Smooth muscle cell (in vitro differentiated cells): ENCODE data around the gene MAP4. TPM values are rescaled to one million over a fixed set of nuclear protein-coding genes. Genes with fewer than 3 reads are reported as not detected.

Source experiments
- DNase-seq: peaks from one replicate; lab custom pipeline; 2025; ENCODE audit not compliant: unreplicated experiment; lab: John Stamatoyannopoulos, UW
- H2AFZ ChIP-seq: fragments of 200-600 bp; sonication (generic); 2 replicates; pipeline ENCODE4 v1.6.0; 2016; ENCODE audit warnings: antibody characterized with exemption, low read depth, mild to moderate bottlenecking
- H3F3A ChIP-seq: fragments of 200-600 bp; sonication (generic); 2 replicates; pipeline ENCODE4 v1.6.0; 2017; ENCODE audit warnings: antibody characterized with exemption, low read depth
- H3K27ac ChIP-seq: fragments of 200-600 bp; sonication (generic); 2 replicates; pipeline ENCODE4 v1.5.1; 2016; ENCODE audit warnings: low read depth, mild to moderate bottlenecking
- H3K27me3 ChIP-seq: fragments of 200-600 bp; sonication (generic); 2 replicates; pipeline ENCODE4 v1.6.1; 2016; ENCODE audit warnings: low read depth, mild to moderate bottlenecking
- H3K36me3 ChIP-seq: fragments of 200-600 bp; sonication (generic); 2 replicates; pipeline ENCODE4 v1.5.1; 2016; ENCODE audit warnings: low read depth
- H3K4me1 ChIP-seq: fragments of 200-600 bp; sonication (generic); 2 replicates; pipeline ENCODE4 v1.5.1; 2016; ENCODE audit warnings: low read depth
- H3K4me2 ChIP-seq: fragments of 200-600 bp; sonication (generic); 2 replicates; pipeline ENCODE4 v1.6.0; 2016; ENCODE audit warnings: mild to moderate bottlenecking
- H3K4me3 ChIP-seq: fragments of 200-600 bp; sonication (generic); 2 replicates; pipeline ENCODE4 v1.5.1; 2016; ENCODE audit warnings: mild to moderate bottlenecking
- H3K79me2 ChIP-seq: fragments of 200-600 bp; sonication (generic); 2 replicates; pipeline ENCODE4 v1.6.0; 2016; ENCODE audit warnings: low read depth, mild to moderate bottlenecking
- H3K9ac ChIP-seq: fragments of 200-600 bp; sonication (generic); 2 replicates; pipeline ENCODE4 v1.6.0; 2016; ENCODE audit warnings: low read depth
- H3K9me3 ChIP-seq: fragments of 200-600 bp; sonication (generic); replicated peaks from 2 replicates; pipeline ENCODE4 v1.5.1; 2016; ENCODE audit warnings: low read depth
- H4K20me1 ChIP-seq: fragments of 200-600 bp; sonication (generic); 2 replicates; pipeline ENCODE4 v1.6.0; 2016; ENCODE audit warnings: low read depth
- WGBS: methylation state at CpG from one replicate; pipeline ENCODE4 v1.1.7; 2016; ENCODE audit warnings: low lambda C conversion rate; 5-methylcytosine and 5-hydroxymethylcytosine counted together
- polyA plus RNA-seq: library from polyadenylated mRNA; unstranded; fragments of >200 nt; fragmentation: Nextera tagmentation; extraction: Ambion mirVana; gene quantifications from 2 replicates; pipeline ENCODE4 v1.2.1, GENCODE V29; 2016
- total RNA-seq: library from RNA; depleted of rRNA; stranded (reverse); fragments of >200 nt; gene quantifications from 2 replicates; pipeline ENCODE4 v1.2.3, GENCODE V29; 2014
- TF ChIP-seq, protein P1 (sequence below): fragments of 200-600 bp; sonication (generic); IDR thresholded peaks from 2 replicates; pipeline ENCODE4 v1.5.1; 2017; ENCODE audit warnings: borderline replicate concordance, mild to moderate bottlenecking, antibody characterized with exemption; ENCODE audit not compliant: insufficient read depth, poor library complexity, severe bottlenecking

Gene MAP4
- total and polyA plus RNA-seq, 2 experiments from 2014 or later, result 114 to 166 TPM

DNA sequence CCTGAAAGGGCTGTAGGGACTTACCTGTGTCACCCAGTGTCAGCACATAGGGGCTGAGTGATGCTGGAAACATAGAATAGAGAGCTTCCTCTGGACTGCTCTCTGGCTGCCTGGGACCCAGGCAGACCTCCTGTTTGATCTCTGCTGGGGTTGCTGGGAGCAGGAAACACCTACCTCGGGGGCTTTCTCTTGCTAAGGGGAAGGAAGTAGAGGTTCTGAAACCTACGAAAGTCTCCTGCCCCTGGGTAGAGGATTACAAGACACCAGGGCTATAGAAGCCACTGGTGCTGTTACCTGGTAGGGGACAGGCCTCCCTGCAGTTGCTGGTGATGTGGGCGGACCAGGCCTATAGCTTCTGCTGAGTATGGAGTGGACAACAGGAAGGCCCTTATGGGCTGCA, 131.6 kb downstream of the MAP4 start:
- H3F3A ChIP-seq, result no peaks in the 10 kb centered on the region
- no peaks in the 10 kb centered on the region for H3K27me3 ChIP-seq
- 95% methylated on average over 3 of the region's 3 CpGs for WGBS
- peaks cover 25% of the 10 kb centered on the region for H3K79me2 ChIP-seq
- H3K4me3 ChIP-seq, result no peak overlapping the region
- H3K9me3 ChIP-seq, result no peaks in the 10 kb centered on the region
- peaks cover 6% of the 10 kb centered on the region for H3K4me1 ChIP-seq
- no peak overlapping the region for H3K27ac ChIP-seq
- TF ChIP-seq, protein P1, sequence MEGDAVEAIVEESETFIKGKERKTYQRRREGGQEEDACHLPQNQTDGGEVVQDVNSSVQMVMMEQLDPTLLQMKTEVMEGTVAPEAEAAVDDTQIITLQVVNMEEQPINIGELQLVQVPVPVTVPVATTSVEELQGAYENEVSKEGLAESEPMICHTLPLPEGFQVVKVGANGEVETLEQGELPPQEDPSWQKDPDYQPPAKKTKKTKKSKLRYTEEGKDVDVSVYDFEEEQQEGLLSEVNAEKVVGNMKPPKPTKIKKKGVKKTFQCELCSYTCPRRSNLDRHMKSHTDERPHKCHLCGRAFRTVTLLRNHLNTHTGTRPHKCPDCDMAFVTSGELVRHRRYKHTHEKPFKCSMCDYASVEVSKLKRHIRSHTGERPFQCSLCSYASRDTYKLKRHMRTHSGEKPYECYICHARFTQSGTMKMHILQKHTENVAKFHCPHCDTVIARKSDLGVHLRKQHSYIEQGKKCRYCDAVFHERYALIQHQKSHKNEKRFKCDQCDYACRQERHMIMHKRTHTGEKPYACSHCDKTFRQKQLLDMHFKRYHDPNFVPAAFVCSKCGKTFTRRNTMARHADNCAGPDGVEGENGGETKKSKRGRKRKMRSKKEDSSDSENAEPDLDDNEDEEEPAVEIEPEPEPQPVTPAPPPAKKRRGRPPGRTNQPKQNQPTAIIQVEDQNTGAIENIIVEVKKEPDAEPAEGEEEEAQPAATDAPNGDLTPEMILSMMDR, result no peak
- peaks cover 12% of the 10 kb centered on the region for H3K36me3 ChIP-seq
- H2AFZ ChIP-seq, result no peak overlapping the region
- H3K9ac ChIP-seq, result no peak overlapping the region
- DNase-seq, result no peak
- H4K20me1 ChIP-seq, result peaks cover 35% of the 10 kb centered on the region
- H3K4me2 ChIP-seq, result no peak overlapping the region

GRCh38 chr3:47882338-47882737, 133.9 kb downstream of the MAP4 start:
- Histone ChIP-seq H3K4me1 (no peaks in the 10 kb centered on the region), H3K4me3 (no peak overlapping the region), H3K36me3 (peaks cover 12% of the 10 kb centered on the region), H4K20me1 (peaks cover 49% of the 10 kb centered on the region), H3F3A (no peaks in the 10 kb centered on the region), H3K27me3 (no peaks in the 10 kb centered on the region), H3K4me2 (no peak overlapping the region), H3K9ac (no peak overlapping the region), H3K9me3 (no peaks in the 10 kb centered on the region), H2AFZ (no peak overlapping the region), H3K27ac (no peak overlapping the region), H3K79me2 (peaks cover 13% of the 10 kb centered on the region)
- 100% methylated on average over 2 of the region's 2 CpGs for WGBS
- TF ChIP-seq, protein P1, result peak; percentile 25
- no peak for DNase-seq

DNA sequence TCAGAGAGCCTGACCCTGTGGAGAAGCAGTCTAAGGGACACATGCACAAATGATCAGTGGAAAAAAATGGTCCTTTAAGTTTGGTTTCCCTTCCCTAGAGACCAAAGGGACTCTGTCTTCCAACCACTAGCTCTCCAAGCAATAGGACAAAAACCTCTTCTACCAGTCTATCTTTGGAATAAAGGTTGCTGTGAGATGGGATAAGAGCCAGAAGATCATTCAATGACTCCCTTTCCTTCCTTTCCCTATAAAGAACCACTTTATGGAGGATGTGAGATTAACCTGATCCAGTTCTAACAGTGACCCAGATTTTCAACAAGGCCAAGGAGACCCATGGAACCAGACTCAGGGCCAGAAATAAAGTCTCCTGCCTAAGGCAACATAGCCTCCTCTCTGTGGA, 138.5 kb downstream of the MAP4 start:
- Histone ChIP-seq H3K27ac (peak overlapping the region; percentile 11), H3K9me3 (no peaks in the 10 kb centered on the region), H3K9ac (no peak overlapping the region), H3K79me2 (peaks cover 6% of the 10 kb centered on the region), H3K27me3 (no peaks in the 10 kb centered on the region), H3F3A (no peaks in the 10 kb centered on the region), H4K20me1 (peaks cover 33% of the 10 kb centered on the region), H2AFZ (no peak overlapping the region), H3K4me3 (no peak overlapping the region), H3K36me3 (peaks cover 7% of the 10 kb centered on the region), H3K4me2 (no peak overlapping the region), H3K4me1 (peaks cover 9% of the 10 kb centered on the region)
- TF ChIP-seq, protein P1, result no peak
- DNase-seq, result no peak

- no peak overlapping the region for H3K4me2 ChIP-seq
- H3K4me1 ChIP-seq, result peaks cover 9% of the 10 kb centered on the region
- no peak for DNase-seq
- peak overlapping the region; percentile 11 for H3K27ac ChIP-seq
- peaks cover 33% of the 10 kb centered on the region for H4K20me1 ChIP-seq
- 76% methylated on average over 3 of the region's 3 CpGs for WGBS
- no peak overlapping the region for H3K4me3 ChIP-seq
- no peaks in the 10 kb centered on the region for H3F3A ChIP-seq
- H3K79me2 ChIP-seq, result peaks cover 6% of the 10 kb centered on the region
- no peaks in the 10 kb centered on the region for H3K9me3 ChIP-seq
- peaks cover 6% of the 10 kb centered on the region for H3K36me3 ChIP-seq
- H3K27me3 ChIP-seq, result no peaks in the 10 kb centered on the region
- H2AFZ ChIP-seq, result no peak overlapping the region
- TF ChIP-seq, protein P1, result no peak
- no peak overlapping the region for H3K9ac ChIP-seq
Measured at GRCh38 chr3:47877290-47877689, 138.9 kb downstream of the MAP4 start.
